GM12892 (cell line): ENCODE results near the gene PLOD3.

ENCODE experiments used
- POLR2A ChIP-seq: IDR thresholded peaks from 2 replicates; pipeline ENCODE4 v1.6.1; 2011; ENCODE audit warnings: low read depth, low read length, control low read depth
- POLR2AphosphoS5 ChIP-seq: IDR thresholded peaks from 2 replicates; pipeline ENCODE4 v1.6.1; 2011; ENCODE audit warnings: low read depth, low read length, control low read depth
- TAF1 ChIP-seq: IDR thresholded peaks from 2 replicates; pipeline ENCODE4 v1.6.1; 2011; ENCODE audit warnings: low read depth, mild to moderate bottlenecking, control low read depth, low read length, borderline replicate concordance

DNA sequence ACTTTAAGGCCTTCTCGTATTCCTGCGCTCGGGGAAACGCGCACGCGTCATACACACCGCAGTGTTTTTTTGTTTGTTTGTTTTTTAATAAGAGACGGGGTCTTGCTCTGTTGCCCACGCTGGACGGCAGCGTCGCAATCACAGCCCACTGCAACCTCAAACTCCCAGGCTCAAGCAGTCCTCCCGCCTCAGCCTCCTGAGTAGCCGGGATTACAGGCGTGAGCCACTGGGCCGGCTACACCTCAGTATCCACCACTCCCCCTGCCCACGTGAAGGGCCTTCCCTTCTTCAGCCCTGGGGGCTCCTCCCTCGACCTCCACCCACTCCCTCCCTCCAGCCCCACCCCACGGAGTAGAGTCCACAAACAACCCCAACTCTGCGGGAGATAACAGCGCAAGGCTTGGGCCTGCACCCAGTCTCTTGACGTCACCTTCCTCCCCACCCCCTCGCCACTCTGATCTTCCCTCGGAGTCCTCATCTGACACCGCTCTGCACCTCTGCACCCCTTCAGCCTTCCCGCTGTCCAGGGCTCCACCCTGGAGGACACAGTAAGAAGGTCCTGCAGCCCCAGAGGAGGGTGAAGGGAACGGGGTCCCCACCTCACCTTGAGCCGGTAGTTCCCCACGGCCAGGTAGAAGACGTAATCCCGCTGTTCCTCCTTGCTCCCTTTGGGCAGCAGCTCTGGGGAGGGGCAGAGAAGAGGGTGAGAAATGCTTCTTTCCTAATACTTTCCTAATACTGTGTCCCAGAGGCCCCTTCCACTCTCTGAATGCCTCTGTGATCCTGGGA, 23.0 kb upstream of the PLOD3 start:
- TF ChIP-seq POLR2AphosphoS5, result no peak
- TF ChIP-seq POLR2A, result no peak
- no peak for TF ChIP-seq TAF1
